ENCODE results near the gene SCYL1. TPM values are rescaled to one million over a fixed set of nuclear protein-coding genes. Genes with fewer than 3 reads are reported as not detected.

SCYL1 gene
- total and polyA plus RNA-seq, 7 donors = 66.9 to 106 (median 87.4) TPM

- no peak for TF ChIP-seq CTCF (IDR thresholded peaks at IDR 0.05)
- DNase-seq (no peak), ATAC-seq (no peak)
- Histone ChIP-seq H3K4me3 (peak overlapping the region; percentile 75), H3K4me1 (peaks cover 58% of the 10 kb centered on the region), H3K27ac (peak overlapping the region; percentile 99), H3K36me3 (ENCODE audit: insufficient read depth in 1 of 2, low read depth in 1 of 2) (peaks cover 0 to 14% of the 10 kb centered on the region in 2 donors), H3K27me3 (ENCODE audit: insufficient read depth in 3 of 3, low read length in 2 of 3) (no peaks in the 10 kb centered on the region), H3K9me3 (no peaks in the 10 kb centered on the region)
- intact Hi-C loops (cut with DNase I) = no loop called here
- 72 to 83% (median 77%) methylated on average over 12 of the region's 12 CpGs for WGBS, 3 donors
These were observed 31.8 kb downstream of the SCYL1 start for GRCh38 chr11:65556470-65557279.

GRCh38 chr11:65557280-65558001, 32.6 kb downstream of the SCYL1 start:
- peak in 1 of 2 donors; percentile 61 for DNase-seq
- 2 to 12% (median 3%) methylated on average over 28 to 46 of the region's 47 CpGs for WGBS, 3 donors

GRCh38 chr11:65558002-65558929, 33.4 kb downstream of the SCYL1 start, which contains the start of gene LTBP3:
LTBP3 (minus strand) TSS chr11:65558359; CDS start chr11:65557959, 400 bp downstream.
- no peaks in the 10 kb centered on the region for H3K9me3 ChIP-seq
- intact Hi-C loops (cut with DNase I) = loop anchor here in 1 of 2 donors (2.0 kb wide), 1 partner anchor 19 kb away; the partner anchor contains the start of gene EHBP1L1
- peaks cover 57% of the 10 kb centered on the region for H3K4me1 ChIP-seq
- DNase-seq (peak; percentile 89 to 93), ATAC-seq (peak; percentile 68 to 84 (median 77))
- peaks cover 0 to 8% of the 10 kb centered on the region in 2 donors for H3K36me3 ChIP-seq (ENCODE audit: insufficient read depth in 1 of 2, low read depth in 1 of 2)
- H3K27me3 ChIP-seq (ENCODE audit: insufficient read depth in 3 of 3, low read length in 2 of 3) = no peaks in the 10 kb centered on the region
- peak within 1 kb of the TSS; percentile 75 for H3K4me3 ChIP-seq
- 0 to 1% (median 0%) methylated on average over 42 to 79 of the region's 79 CpGs for WGBS, 3 donors
- TF ChIP-seq CTCF (IDR thresholded peaks at IDR 0.05) = no peak
- H3K27ac ChIP-seq = peak within 1 kb of the TSS; percentile 99

More at GRCh38 chr11:65557280-65558001, 32.6 kb downstream of the SCYL1 start:
- Histone ChIP-seq H3K9me3 (no peaks in the 10 kb centered on the region), H3K4me1 (peaks cover 59% of the 10 kb centered on the region), H3K27ac (peak overlapping the region; percentile 99), H3K4me3 (peak overlapping the region; percentile 75), H3K27me3 (ENCODE audit: insufficient read depth in 3 of 3, low read length in 2 of 3) (no peaks in the 10 kb centered on the region), H3K36me3 (ENCODE audit: insufficient read depth in 1 of 2, low read depth in 1 of 2) (peaks cover 0 to 14% of the 10 kb centered on the region in 2 donors)
- intact Hi-C loops (cut with DNase I) = loop anchor here in 1 of 2 donors (2.0 kb wide), 1 partner anchor 19 kb away; the partner anchor contains the start of gene EHBP1L1
- no peak for TF ChIP-seq CTCF (IDR thresholded peaks at IDR 0.05)
- ATAC-seq = no peak

GRCh38 chr11:65558930-65559509, 34.1 kb downstream of the SCYL1 start:
- Histone ChIP-seq H3K4me1 (peaks cover 59% of the 10 kb centered on the region), H3K27me3 (ENCODE audit: insufficient read depth in 3 of 3, low read length in 2 of 3) (no peaks in the 10 kb centered on the region), H3K36me3 (ENCODE audit: insufficient read depth in 1 of 2, low read depth in 1 of 2) (peaks cover 0 to 3% of the 10 kb centered on the region in 2 donors), H3K9me3 (no peaks in the 10 kb centered on the region), H3K4me3 (peak overlapping the region; percentile 75), H3K27ac (peak overlapping the region; percentile 99)
- DNase-seq (peak; percentile 78 to 88), ATAC-seq (peak; percentile 31 to 74 (median 59))
- intact Hi-C loops (cut with DNase I) = loop anchor here in 1 of 2 donors (2.0 kb wide), 1 partner anchor 18 kb away; the partner anchor contains the start of gene EHBP1L1
- peak; percentile 11 for TF ChIP-seq CTCF (IDR thresholded peaks at IDR 0.05)
- 19 to 31% (median 25%) methylated on average over 18 to 19 of the region's 19 CpGs for WGBS, 3 donors

Measured in psoas muscle (tissue), 8 donors.